ENCODE results near the gene UBE2E2.

The UBE2E2 gene

DNA sequence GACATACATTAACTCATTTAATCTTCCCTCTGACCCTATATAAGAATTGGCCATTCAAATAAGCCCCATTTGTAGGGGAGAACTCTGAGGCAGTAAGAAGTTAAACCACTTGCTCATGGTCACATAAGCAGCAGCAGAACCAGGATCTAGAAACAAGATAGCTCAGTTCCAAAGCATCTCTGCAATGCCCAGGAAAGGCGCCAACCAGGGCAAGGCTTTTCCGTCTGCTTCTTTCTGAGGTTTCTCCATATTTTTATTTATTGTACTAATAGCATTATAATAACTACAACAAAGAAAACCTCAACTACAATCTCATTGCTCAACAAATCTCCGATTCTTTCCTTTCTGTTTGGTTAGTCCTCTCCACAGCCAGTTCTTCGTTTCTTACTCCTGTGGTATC is 4.3 kb upstream of the UBE2E2 start:
- Histone ChIP-seq H3K27ac (ENCODE audit: extremely low read depth, low read depth, low read length) (no peak overlapping the region), H3K36me3 (ENCODE audit: control insufficient read depth in 2 of 2, insufficient read depth in 1 of 2, low read length in 2 of 2) (no peaks in the 10 kb centered on the region), H3K4me3 (ENCODE audit: low read depth, low read length) (no peak overlapping the region), H3K4me1 (ENCODE audit: control insufficient read depth, insufficient read depth, low read length) (no peaks in the 10 kb centered on the region), H3K9me3 (ENCODE audit: control insufficient read depth, insufficient read depth, low read depth, low read length) (no peaks in the 10 kb centered on the region)
- CTCF ChIA-PET: no interaction called here
- POLR2A ChIA-PET: interaction anchor here (0.6 kb wide), 1 partner anchor 10 kb away, joined by 4 read pairs; no protein-coding TSS in a partner anchor
- TF ChIP-seq ZNF600 (tag by site-specific recombination; IDR thresholded peaks at IDR 0.05) (no peak), ZNF664 (tag by site-specific recombination; IDR thresholded peaks at IDR 0.05) (no peak), ZNF214 (tag by site-specific recombination; IDR thresholded peaks at IDR 0.05; ENCODE audit: borderline replicate concordance) (no peak), GLI4 (tag by site-specific recombination; IDR thresholded peaks at IDR 0.05) (no peak), ZNF585B (tag by site-specific recombination; IDR thresholded peaks at IDR 0.05) (no peak)
- TF ChIP-seq, protein P1, sequence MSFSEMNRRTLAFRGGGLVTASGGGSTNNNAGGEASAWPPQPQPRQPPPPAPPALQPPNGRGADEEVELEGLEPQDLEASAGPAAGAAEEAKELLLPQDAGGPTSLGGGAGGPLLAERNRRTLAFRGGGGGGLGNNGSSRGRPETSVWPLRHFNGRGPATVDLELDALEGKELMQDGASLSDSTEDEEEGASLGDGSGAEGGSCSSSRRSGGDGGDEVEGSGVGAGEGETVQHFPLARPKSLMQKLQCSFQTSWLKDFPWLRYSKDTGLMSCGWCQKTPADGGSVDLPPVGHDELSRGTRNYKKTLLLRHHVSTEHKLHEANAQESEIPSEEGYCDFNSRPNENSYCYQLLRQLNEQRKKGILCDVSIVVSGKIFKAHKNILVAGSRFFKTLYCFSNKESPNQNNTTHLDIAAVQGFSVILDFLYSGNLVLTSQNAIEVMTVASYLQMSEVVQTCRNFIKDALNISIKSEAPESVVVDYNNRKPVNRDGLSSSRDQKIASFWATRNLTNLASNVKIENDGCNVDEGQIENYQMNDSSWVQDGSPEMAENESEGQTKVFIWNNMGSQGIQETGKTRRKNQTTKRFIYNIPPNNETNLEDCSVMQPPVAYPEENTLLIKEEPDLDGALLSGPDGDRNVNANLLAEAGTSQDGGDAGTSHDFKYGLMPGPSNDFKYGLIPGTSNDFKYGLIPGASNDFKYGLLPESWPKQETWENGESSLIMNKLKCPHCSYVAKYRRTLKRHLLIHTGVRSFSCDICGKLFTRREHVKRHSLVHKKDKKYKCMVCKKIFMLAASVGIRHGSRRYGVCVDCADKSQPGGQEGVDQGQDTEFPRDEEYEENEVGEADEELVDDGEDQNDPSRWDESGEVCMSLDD (tag by site-specific recombination; IDR thresholded peaks at IDR 0.05): no peak

DNA sequence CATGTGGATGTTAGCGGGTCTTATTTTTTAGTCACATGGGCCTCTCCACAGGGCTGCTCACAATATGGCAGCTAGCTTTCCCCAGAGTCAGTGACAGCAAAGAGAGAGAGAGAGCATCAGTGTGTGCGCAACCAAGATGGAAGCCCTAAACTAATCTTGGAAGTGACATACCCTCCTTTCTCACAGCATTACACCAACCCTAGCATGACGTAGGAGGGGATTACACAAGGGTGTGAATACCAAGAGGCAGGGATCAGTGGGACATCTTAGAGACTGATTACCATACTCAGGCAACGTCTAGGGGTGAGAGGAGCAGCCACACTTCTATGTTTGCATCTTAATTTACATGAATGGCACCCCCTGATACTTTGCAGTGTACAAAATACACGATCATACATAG is 3.5 kb upstream of the UBE2E2 start:
- POLR2A ChIA-PET: no interaction called here
- CTCF ChIA-PET: no interaction called here
- H3K36me3 ChIP-seq (ENCODE audit: control insufficient read depth in 2 of 2, insufficient read depth in 1 of 2, low read length in 2 of 2): no peaks in the 10 kb centered on the region
- no peak overlapping the region for H3K27ac ChIP-seq (ENCODE audit: extremely low read depth, low read depth, low read length)
- H3K9me3 ChIP-seq (ENCODE audit: control insufficient read depth, insufficient read depth, low read depth, low read length): no peaks in the 10 kb centered on the region
- no peak overlapping the region for H3K4me3 ChIP-seq (ENCODE audit: low read depth, low read length)
- H3K4me1 ChIP-seq (ENCODE audit: control insufficient read depth, insufficient read depth, low read length): no peaks in the 10 kb centered on the region
- TF ChIP-seq HOXA7 (CRISPR knock-in tag; IDR thresholded peaks at IDR 0.05; ENCODE audit: borderline replicate concordance) (no peak), YY1 (tag by site-specific recombination; IDR thresholded peaks at IDR 0.05) (no peak), ZNF223 (tag by site-specific recombination; IDR thresholded peaks at IDR 0.05) (no peak), ZNF146 (tag by site-specific recombination; IDR thresholded peaks at IDR 0.05) (no peak), ZFHX2 (tag by site-specific recombination; conservative IDR thresholded peaks at IDR 0.05) (no peak), ZNF529 (tag by site-specific recombination; IDR thresholded peaks at IDR 0.05; ENCODE audit: insufficient replicate concordance) (no peak), ZBTB8A (tag by site-specific recombination; IDR thresholded peaks at IDR 0.05) (no peak), ZNF19 (tag by site-specific recombination; IDR thresholded peaks at IDR 0.05; ENCODE audit: low read depth) (no peak), KLF1 (tag by site-specific recombination; IDR thresholded peaks at IDR 0.05) (no peak), ZNF555 (tag by site-specific recombination; conservative IDR thresholded peaks at IDR 0.05) (no peak), ZNF391 (tag by site-specific recombination; IDR thresholded peaks at IDR 0.05; ENCODE audit: borderline replicate concordance, low read depth) (no peak), ZNF324 (tag by site-specific recombination; IDR thresholded peaks at IDR 0.05) (no peak), ZNF791 (tag by site-specific recombination; IDR thresholded peaks at IDR 0.05) (no peak), ZNF514 (tag by site-specific recombination; IDR thresholded peaks at IDR 0.05) (no peak), ZNF585B (tag by site-specific recombination; IDR thresholded peaks at IDR 0.05) (no peak)

DNA sequence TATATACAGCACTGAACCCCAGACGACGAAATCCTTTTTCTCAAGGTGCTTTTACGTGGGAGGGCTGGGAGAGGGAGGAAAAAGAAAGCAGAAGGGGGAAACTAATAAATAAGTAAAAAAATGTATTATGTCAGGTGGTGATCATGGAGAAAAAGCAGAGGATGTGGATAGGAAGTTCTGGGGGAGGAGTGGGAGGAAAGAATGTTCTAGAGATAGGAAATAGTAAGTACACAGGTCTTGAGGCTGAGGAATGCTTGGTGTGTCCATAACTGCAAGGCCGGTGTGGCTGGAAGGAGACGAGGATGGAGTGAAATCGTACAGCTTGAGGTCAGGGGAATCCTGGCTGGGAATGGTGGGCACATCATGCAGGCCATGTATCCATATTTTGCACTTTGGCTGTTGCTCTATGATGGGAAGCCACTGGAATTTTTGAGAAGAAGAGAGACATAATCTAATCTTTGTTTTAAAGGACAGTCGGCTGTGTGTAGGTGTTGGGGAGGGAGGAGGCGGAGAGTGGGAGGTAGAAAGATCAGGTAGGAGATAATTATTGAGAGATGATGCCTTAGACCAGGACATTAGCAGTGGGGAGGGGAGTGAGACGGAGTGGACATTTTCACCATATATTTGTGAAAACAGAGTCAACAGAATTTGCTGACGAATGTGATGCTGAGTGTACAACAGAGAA is 1.8 kb upstream of the UBE2E2 start:
- ChIA-PET CTCF (no interaction called here), POLR2A (no interaction called here)
- Histone ChIP-seq H3K4me3 (ENCODE audit: low read depth, low read length) (no peak overlapping the region), H3K27ac (ENCODE audit: extremely low read depth, low read depth, low read length) (no peak overlapping the region), H3K4me1 (ENCODE audit: control insufficient read depth, insufficient read depth, low read length) (peaks cover 2% of the 10 kb centered on the region; the same call in 1 of the 2 replicates), H3K9me3 (ENCODE audit: control insufficient read depth, insufficient read depth, low read depth, low read length) (no peaks in the 10 kb centered on the region), H3K36me3 (ENCODE audit: control insufficient read depth in 2 of 2, insufficient read depth in 1 of 2, low read length in 2 of 2) (no peaks in the 10 kb centered on the region)
- TF ChIP-seq, protein P2, sequence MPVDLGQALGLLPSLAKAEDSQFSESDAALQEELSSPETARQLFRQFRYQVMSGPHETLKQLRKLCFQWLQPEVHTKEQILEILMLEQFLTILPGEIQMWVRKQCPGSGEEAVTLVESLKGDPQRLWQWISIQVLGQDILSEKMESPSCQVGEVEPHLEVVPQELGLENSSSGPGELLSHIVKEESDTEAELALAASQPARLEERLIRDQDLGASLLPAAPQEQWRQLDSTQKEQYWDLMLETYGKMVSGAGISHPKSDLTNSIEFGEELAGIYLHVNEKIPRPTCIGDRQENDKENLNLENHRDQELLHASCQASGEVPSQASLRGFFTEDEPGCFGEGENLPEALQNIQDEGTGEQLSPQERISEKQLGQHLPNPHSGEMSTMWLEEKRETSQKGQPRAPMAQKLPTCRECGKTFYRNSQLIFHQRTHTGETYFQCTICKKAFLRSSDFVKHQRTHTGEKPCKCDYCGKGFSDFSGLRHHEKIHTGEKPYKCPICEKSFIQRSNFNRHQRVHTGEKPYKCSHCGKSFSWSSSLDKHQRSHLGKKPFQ (tag by site-specific recombination; IDR thresholded peaks at IDR 0.05): no peak
- TF ChIP-seq ZNF610 (tag by site-specific recombination; IDR thresholded peaks at IDR 0.05; ENCODE audit: borderline replicate concordance) (no peak), ZNF585B (tag by site-specific recombination; IDR thresholded peaks at IDR 0.05) (peak; percentile 66), EGR2 (tag by site-specific recombination; IDR thresholded peaks at IDR 0.05; ENCODE audit: low read depth) (peak; percentile 81; the same call in 1 of the 2 replicates), ZFP41 (tag by site-specific recombination; IDR thresholded peaks at IDR 0.05; ENCODE audit: borderline replicate concordance) (no peak), ZNF10 (tag by site-specific recombination; IDR thresholded peaks at IDR 0.05) (no peak), ZFHX2 (tag by site-specific recombination; conservative IDR thresholded peaks at IDR 0.05) (peak; percentile 71)
- TF ChIP-seq, protein P3, sequence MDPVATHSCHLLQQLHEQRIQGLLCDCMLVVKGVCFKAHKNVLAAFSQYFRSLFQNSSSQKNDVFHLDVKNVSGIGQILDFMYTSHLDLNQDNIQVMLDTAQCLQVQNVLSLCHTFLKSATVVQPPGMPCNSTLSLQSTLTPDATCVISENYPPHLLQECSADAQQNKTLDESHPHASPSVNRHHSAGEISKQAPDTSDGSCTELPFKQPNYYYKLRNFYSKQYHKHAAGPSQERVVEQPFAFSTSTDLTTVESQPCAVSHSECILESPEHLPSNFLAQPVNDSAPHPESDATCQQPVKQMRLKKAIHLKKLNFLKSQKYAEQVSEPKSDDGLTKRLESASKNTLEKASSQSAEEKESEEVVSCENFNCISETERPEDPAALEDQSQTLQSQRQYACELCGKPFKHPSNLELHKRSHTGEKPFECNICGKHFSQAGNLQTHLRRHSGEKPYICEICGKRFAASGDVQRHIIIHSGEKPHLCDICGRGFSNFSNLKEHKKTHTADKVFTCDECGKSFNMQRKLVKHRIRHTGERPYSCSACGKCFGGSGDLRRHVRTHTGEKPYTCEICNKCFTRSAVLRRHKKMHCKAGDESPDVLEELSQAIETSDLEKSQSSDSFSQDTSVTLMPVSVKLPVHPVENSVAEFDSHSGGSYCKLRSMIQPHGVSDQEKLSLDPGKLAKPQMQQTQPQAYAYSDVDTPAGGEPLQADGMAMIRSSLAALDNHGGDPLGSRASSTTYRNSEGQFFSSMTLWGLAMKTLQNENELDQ (tag by site-specific recombination; IDR thresholded peaks at IDR 0.05; ENCODE audit: low read depth): no peak

All from HEK293 (cell line).